Stimulated activated CD4-positive, alpha-beta T cell treated with anti-CD3 and anti-CD28 coated beads, Interleukin-4, amount 100 ng/mL, for 48 hours (primary cell): ENCODE measurements around the gene ANKRD6.
A peak's percentile ranks its signal among the peaks of the same experiment; 100 is the strongest.

Experiments
- DNase-seq, 2 donors: peaks; one replicate each; pipeline ENCODE4 v3.0.0-alpha.2; 2020; ENCODE audit warnings: low read depth in 2 of 2

Gene ANKRD6

DNA sequence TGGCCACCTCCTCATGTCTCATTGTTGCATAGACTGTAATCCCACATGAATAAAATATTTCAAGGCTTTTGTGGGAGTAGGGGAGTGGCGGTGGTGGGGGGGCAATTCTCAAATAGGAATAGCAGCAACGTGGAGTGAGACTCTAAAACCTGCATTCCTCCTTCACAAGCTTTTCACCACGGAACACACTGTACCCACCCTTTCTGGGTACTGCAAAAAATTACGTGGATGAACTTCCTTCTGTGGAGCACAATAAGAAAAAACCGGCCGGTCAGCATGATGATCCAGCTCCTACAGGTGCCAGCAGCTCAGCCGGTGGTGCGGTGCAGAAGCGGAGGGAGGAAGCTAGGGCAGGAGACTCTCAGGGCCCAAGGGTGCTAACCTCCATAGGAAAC, 19.9 kb upstream of the ANKRD6 start:
- no peak for DNase-seq

DNA sequence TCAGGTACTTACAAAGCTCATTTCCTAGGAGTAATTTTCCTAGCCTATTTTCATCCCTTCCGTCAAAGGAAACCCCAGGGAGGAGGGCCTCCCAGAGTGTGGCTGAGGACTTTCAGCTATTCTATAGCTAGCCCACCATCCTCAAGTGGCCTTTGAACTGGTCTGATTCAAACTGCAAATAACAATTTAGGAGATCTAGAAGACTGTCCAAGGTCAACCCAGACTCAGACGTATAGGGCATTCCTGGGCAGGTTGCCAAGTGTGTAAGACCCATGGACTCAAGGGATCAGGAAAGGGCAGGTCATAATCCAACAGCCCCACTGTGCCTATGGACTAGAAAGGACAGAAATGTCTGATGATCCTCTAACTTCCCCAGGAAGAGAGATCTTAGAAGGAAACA, 18.7 kb upstream of the ANKRD6 start:
- DNase-seq, result no peak

DNA sequence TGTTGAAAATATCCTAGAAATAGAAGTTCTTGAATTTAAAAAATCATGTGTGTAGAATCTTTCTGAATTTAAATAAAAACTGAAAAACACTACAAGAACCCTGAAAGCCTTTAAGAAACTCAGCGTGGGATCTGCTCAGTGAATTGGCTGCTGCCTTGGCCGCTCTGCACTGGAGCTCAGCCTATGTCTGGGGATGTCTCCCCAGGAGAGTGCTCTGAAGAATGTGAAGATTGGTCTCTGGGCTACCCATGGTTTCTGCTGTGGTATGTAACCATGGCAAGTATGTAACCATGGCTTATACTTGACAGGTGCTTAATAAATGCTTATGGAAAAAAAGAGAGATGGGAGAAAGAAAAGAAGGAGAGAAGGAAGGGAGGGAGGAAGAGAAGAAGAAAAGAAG, 17.8 kb upstream of the ANKRD6 start:
- DNase-seq, result no peak

DNA sequence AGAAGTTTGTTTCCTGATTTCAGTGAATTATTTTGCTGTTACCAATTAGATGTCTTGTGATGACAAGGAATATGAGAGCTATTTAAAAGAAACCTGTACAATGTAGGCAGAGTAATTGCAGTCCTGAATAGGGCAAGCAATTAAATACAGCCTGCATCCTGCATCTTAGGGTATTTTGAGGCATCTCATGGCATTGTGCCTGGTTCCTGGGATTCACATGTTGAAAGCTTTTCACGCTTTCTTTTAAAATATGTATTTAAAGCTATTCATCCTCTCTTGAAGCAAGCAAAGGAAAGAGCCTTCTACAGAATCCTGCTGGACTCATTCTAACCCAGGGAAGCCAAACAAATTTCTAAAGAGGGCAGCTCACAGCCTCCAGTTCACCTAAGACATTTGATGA, 16.2 kb upstream of the ANKRD6 start:
- no peak for DNase-seq

DNA sequence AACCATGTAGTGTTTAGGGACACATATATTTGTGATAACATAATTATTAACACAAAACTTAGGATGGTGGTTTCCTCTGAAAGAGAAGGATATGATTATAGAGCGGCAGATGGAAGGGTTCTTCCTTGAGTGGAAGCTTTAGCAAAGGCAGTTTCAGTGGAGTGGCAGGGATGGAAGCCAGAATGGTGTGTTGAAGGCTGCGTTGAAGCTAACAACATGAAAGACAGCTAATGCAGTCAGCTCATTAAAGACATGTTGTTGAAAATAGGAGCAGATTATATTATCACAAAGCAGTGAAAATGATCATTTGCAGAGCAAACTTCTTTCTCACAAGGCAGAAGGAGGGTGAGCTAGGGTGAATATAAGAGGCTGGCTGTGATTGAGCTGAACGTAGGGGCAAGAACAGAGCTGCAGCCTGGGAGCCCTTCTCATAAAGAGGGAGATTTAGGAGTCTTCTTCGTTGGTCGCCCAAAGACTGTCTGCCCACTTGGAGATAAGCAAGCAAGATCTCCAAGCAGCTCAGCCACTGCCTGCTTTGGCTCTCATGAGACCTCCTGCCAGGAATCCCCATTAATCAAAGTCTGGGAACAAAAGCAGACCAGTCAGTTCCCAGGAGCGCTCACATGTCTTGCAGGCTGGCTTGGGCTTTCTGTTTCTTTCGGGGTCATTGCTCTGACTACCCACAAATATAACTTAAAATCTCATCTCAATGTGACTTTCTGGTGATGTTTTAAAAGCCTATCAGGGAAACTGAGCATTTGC, 2.6 kb upstream of the ANKRD6 start:
- no peak for DNase-seq

DNA sequence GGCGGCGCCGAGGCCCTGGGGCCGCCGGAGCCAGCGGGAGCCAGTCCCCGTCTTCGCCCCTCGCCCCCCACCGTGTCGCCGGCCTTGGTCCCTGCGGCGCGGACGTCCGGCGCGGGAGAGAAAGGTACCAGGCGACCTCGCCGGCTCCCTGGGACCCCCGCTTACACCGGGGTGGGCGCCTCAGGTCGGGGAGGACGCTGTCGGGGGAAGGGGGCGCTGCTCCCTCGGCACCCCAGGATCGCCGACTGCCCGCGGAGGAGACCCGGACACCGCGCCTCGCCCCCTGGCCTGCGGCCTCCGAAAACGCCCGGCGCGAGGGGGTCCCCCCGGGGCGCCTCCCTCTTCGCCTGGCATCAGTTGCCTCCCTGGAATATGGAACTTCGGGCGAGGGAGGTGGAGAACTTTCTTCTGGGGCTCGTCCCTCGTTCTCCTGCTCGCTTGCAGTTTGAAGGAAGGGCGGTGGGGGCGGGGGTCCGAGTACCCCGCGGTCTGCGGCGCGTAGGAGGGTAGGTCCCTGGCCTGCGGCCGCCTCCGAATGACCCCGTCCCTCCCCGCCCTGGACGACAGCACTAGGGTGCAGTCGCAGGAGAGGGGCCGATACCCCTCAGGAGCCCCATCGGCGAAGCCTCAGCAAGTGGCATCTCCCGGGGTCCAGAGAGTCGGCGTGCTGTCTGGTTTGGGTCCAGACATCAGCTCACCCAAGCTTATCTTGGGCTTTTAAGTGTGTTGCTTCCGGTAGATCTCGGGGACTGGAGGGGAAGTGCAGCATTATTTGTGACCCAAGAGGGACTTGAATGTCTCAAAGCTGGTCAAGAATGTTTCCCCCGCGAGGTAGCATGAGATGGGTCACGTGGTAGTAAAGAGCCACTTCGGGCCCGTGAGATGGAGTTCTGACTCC, 549 bp downstream of the ANKRD6 start:
- DNase-seq, result peak in 1 of 2 donors; percentile 3

DNA sequence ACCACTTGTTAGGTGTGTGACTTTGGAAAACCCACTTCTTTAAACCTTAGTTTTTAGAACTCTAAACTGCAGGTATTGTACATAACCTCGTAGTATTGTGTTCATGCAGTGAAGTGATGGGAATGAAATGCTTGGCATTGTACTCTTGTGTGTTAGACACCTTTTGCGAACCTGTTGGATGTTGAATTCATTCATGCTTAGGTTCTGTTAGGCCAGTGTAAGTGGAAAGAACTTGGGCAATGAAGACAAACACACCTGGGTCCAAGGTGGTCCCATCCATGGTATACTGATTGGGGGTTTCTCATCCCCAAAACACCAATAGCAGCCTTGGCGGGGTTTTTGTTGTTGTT, 1.2 kb downstream of the ANKRD6 start:
- no peak for DNase-seq

DNA sequence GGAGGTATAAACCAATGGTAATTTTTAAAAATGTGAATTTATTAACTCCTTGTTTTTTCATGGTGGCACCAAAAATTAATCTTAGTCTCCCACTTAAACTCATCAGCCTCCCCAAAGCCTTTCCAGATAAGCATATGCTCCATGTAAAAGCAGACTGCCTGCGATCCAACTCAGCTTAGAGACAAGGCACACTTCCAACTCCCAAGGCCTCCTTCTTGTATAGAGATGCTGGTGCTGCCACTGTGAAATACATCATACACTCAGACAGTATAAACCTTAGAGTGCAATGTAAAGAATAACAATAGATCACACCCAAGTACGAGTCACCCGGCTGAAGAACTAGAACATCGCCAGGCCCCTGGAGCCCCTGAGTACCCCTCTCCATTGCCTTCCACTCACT, 2.0 kb downstream of the ANKRD6 start:
- no peak for DNase-seq

DNA sequence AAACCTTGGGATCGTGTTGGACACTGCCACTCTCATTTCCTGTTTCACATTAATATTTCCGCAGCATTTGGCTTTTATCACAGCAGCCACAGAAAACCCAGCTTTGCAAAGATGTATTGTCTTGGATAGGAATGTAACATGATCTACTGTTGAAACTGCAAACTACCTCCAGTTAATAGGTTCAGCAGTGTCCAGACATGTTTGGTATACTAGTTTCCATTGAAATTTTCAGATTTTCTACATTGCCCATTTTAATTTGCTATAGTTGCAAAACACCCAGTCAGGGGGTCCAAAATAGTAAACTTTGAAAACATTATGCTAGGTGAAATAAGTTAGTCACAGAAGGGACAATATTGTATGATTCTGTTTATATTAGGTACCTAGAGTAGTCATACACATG, 3.3 kb downstream of the ANKRD6 start:
- no peak for DNase-seq

DNA sequence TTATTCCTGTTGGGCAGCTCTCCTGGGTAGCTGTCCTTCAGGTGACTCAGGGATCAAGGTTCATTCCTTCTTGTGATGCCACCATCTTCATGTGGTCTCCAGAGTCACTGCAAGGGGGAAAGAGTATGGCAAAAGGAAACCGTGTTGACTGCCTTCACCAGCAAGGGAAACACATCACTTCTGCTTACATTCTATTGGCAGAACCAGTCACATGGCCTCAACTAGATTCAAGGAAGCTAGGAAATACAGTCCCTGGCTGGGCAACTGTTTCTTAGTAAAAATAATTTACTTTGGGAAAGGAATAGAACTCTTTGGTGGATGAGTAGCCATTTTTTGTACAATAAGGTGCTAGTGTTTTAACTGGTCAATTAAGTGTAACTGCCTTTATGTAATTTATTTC, 5.3 kb downstream of the ANKRD6 start:
- no peak for DNase-seq

DNA sequence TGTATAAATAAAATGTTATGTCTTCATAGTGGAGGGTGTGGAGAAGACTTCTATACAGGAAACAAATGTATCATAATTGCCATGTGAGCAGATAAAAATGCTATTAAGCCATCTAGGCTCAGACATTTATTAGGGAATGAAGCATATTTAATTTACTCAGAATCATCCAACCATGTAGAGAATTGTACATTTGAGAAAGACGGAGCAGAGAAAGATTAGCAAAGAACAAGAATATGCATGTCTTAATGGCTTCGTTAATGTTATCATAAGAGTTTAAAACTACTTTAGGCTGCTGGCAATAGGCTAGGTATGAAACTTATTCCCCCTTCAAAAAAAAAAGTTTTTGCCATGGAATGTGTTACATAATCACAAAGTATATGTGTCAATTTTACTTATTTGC, 6.1 kb downstream of the ANKRD6 start:
- no peak for DNase-seq

DNA sequence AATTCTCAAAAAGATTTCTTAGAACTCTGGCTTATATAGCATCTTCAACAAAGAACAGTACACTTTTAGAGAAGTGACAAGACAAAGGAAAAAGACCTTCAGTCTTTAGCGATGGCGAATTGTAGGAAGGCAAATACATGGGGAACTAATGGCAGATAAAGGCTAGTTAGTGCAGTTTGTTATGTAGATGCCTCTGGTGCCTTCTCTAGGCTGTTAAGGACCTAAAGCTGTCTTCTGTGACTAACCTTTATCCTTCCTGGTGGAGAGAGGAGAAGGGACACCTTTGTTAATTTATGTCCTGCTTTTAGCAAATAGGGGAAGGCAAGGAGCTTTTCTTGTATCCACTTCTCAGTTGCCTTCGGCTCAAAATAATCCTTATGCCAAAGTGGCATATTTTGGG, 7.2 kb downstream of the ANKRD6 start:
- DNase-seq, result no peak

DNA sequence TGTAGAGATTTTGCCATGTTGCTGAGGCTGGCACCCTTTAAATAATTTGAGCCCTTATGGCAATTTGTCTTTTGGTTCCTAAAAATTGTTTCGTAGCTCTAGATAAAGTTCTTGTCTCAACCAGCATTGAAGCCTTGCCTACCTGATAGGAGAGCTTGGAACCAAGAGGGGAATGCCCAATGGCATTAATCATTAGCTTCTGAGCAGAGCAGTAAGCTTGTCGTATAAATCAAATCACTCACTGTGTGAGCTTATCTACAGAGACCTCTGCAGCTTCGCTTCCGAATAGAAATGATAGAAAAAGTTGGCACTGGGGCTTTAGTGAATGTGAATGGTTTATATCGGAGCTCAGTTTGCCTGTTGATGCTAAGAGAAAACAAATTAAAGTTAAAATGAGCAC, 10.7 kb downstream of the ANKRD6 start:
- DNase-seq, result no peak

DNA sequence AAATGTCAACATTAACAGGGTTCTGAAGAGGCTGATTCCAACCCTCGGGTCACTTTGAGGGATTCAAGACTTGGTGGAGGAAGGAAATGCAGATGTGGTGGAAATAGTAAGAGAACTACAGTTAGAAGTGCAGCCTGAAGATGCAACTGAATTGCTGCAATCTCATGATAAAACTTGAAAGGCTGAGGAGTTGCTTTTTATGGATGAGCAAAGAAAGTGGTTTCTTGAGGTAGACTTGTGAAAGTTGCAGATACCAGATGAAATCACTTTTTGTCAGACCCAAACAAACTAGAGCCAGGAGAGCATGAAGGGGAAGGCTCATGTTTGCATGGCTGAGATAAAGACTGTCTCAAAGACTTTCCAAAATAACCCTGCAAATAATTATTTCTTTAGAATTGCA, 16.2 kb downstream of the ANKRD6 start:
- DNase-seq, result no peak

DNA sequence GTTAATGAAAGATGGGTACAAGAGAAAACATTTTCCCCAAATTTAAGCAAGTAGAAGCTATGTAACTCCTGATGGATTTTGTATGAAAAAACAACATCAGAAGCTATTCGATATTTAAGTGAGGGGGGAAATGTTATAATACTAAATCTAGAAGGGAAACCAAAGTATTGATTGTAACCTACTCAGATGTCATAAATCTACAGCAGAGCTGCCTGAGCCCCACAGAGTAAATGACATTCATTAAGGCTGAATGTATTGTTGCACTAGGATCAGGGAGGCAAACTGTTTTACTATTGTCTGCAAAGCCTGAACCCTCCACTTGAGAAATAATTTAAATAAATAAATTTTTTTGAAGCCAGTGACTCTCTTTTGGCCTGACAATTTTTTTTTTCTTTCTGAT, 19.3 kb downstream of the ANKRD6 start:
- DNase-seq, result no peak

DNA sequence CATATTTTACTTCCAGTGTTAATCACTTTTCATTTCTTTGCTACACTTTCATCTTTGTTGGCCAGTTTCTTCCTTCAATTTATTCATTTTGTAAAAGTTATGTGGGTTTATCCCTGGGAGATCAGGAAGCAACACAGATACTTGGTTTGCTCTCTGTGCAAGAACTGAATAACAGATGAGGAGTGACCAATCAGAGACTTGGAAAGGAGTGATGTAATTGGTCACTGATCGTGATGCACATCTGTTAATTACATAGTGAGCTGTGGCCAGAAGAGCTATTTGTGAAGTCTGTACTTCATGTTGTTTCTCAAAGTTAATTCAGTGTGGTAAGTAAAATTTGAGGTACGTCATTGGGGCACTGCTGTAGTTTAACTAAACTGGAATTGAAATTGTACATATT, 21.3 kb downstream of the ANKRD6 start:
- DNase-seq, result no peak

DNA sequence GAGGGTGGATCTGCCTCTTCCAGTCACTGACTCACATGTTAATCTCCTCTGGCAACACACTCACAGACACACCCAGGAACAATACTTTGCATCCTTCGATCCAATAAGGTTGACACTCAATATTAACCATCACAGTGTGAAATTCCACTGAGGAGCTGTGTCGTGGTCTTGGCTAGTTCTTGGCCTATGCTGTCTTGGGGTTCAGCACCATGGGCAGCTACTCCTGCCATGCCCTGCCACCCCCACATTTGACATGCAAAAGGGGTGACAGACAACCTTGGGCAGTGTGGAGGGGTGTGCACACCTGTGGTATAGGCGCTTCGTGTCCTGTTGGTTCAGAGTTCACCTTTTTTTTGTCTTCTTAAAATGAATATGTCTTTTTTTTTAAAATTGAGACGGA, 25.8 kb downstream of the ANKRD6 start:
- DNase-seq, result no peak

DNA sequence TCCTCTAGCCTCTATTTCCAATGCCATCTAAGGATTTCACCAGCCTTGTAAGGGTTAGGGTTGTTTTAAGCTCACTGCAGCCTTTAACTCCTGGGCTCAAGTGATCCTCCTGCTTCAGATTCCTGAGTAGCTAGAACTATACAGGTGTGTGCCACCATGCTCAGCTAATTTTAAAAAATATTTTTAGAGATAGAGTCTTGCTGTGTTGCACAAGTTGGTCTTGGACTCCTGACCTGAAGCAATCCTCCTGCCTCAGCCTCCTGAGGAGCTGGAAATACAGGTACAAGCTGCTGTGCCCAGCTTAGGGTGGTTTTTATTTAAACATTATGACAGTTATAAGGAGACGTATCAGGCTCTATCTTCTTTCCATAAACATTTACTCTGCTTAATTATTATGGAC, 26.5 kb downstream of the ANKRD6 start:
- no peak for DNase-seq

DNA sequence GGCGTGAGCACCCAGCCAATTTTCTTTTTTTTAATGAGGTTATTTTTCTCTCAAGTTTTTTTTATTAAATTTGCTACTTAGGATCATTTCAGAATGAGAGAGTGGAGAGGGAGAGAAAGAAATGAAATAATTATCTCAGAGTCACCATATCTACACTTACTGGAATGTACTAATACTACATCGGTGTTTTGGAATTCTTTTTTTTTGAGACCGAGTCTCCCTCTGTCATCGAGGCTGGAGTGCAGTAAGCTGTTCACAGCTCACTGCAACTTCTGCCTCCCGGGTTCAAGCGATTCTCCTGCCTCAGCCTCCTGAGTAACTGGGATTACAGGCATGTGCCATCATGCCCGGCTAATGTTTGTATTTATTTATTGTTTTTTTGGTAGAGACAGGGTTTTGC, 27.8 kb downstream of the ANKRD6 start:
- DNase-seq, result no peak

DNA sequence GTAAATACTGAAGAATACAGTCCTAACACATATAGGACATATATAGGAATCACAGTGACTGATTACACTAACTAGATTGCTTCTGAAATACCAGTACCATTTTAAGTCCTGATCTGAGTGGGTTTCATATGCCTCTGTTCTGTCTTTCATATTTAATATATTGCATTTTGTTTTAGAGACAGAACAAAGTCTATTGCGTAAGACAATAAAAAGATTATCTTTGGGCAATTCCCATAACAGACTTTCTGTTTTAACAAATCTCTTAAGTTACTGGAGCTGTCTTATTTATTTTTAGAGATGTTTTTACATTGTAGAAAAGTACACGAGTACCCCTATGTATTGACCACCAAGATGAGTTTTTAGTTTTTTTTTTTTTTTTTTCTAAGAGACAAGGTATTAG, 29.6 kb downstream of the ANKRD6 start:
- no peak for DNase-seq

DNA sequence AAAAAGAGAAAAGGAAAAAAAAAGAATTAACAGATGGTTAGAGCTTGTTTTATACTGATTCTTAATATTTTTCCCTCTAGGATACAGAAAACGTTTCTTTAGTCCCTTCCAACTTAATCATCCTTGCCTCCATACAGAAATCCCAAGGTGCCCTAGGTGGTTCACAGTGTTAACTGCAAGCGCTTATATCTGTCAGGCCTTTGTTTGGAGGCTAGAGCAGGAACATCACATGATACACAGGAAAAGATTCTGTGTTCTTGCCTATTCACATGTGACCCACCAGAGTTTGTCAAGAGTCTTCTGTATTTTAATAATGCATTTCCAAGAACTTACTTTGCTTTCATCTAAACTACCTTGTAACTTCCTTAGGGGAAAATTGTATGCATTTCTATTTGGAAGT, 31.3 kb downstream of the ANKRD6 start:
- no peak for DNase-seq

DNA sequence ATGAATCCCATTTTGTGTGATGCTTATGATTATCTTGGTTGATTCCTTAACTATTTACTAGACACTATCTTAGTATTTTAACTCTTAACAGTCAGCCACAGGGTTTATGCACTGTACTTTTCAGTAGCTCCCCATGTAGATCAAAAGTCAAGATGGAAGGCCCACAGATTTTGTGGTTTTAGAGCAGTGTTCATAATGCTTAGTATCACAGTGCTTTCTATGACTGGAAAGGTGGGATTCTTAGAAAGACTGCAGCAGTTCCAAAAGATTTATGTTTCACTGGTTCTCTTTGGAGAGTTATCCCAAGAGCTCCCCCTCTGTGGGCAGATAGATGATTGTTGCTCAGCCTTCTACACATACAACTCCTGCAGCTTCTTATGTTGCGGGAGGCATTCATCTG, 34.5 kb downstream of the ANKRD6 start:
- DNase-seq, result no peak

DNA sequence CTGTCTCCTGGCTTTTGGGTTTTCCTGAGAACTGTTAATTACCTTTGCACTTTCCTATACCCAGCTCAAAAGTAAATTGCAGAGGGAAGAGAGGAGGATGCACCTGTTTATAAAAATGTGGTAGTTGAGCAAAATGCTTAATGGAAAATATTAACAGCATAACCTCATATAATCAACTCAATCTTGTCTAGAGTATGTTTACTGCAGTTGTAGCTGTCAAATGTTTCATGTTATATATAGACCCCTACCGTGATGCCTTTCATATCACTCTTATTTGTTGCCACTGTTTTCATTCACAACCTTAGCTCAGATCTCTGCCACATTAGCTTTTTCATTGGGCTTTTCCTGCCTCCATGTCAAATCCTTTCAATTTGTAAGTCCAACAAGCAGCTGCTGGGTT, 36.0 kb downstream of the ANKRD6 start:
- DNase-seq, result no peak
